NCI-H345 treated with DMSO at 0.1 percent for 48 hours (cell line): ENCODE data around the gene UROC1.

Experiments used
- DNase-seq: peaks from one replicate; lab custom pipeline; 2025; ENCODE audit not compliant: unreplicated experiment; lab: John Stamatoyannopoulos, UW

The UROC1 gene

GRCh38 chr3:126464494-126464893 lies 53.1 kb downstream of the UROC1 start:
- no peak for DNase-seq

GRCh38 chr3:126464093-126464492 lies 53.5 kb downstream of the UROC1 start:
- DNase-seq, result no peak

GRCh38 chr3:126463521-126463920 lies 54.1 kb downstream of the UROC1 start:
- no peak for DNase-seq

- DNase-seq, result no peak
Measured at GRCh38 chr3:126461450-126462070, 56.0 kb downstream of the UROC1 start.

GRCh38 chr3:126460381-126460780 lies 57.2 kb downstream of the UROC1 start:
- no peak for DNase-seq

- DNase-seq, result no peak
Measured at GRCh38 chr3:126459763-126460127, 57.8 kb downstream of the UROC1 start.

GRCh38 chr3:126459111-126459762 lies 58.3 kb downstream of the UROC1 start:
- DNase-seq, result no peak

- no peak for DNase-seq
Measured at GRCh38 chr3:126456766-126457388, 60.7 kb downstream of the UROC1 start.

- DNase-seq, result no peak
Measured at GRCh38 chr3:126456211-126456610, 61.4 kb downstream of the UROC1 start.

- no peak for DNase-seq
Measured at GRCh38 chr3:126454437-126455198, 63.0 kb downstream of the UROC1 start.

GRCh38 chr3:126454025-126454424 lies 63.5 kb downstream of the UROC1 start:
- no peak for DNase-seq

GRCh38 chr3:126452213-126452612 lies 65.4 kb downstream of the UROC1 start:
- DNase-seq, result no peak

- no peak for DNase-seq
Measured at GRCh38 chr3:126451511-126451910, 66.1 kb downstream of the UROC1 start.

GRCh38 chr3:126450744-126451143 lies 66.8 kb downstream of the UROC1 start:
- DNase-seq, result no peak

GRCh38 chr3:126450219-126450618 lies 67.4 kb downstream of the UROC1 start:
- no peak for DNase-seq

GRCh38 chr3:126449621-126450051 lies 67.9 kb downstream of the UROC1 start:
- DNase-seq, result no peak

- DNase-seq, result no peak
Measured at GRCh38 chr3:126448893-126449180, 68.7 kb downstream of the UROC1 start.

GRCh38 chr3:126448136-126448892 lies 69.3 kb downstream of the UROC1 start:
- no peak for DNase-seq

GRCh38 chr3:126447456-126448106 lies 70.0 kb downstream of the UROC1 start:
- no peak for DNase-seq

GRCh38 chr3:126446791-126447190 lies 70.8 kb downstream of the UROC1 start:
- DNase-seq, result peak; percentile 4

- DNase-seq, result no peak
Measured at GRCh38 chr3:126446301-126446700, 71.3 kb downstream of the UROC1 start.
